ENCODE measurements around the gene TNFSF10. TPM values are rescaled to one million over a fixed set of nuclear protein-coding genes. Genes with fewer than 3 reads are reported as not detected.

Gene TNFSF10
- total and polyA plus RNA-seq, 10 of the 15 experiments (the other 5 are each of a cell fraction or from before 2014, with no cell fraction given): 2.1 to 12.3 (median 4.4) TPM

DNA sequence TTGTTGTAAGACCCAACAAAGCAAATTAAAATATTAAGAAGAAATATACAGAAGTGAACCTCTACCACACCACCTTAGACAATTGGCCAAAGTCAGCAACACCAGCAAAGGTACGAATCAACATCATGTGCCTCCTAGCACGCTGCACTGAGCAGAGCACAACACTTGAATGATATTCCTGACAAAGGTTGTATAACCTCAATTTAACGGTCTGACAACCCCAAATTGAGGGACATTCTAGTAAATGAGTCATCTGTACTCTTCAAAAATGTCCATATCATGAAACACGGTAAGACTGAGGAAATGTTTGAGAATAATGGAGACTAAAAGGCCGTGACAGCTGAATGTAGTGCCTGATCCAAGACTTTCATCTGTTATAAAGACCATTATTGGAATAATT is 41.3 kb upstream of the TNFSF10 start:
- no peaks in the 10 kb centered on the region for H3K9me3 ChIP-seq (replicated peaks; ENCODE audit: control insufficient read depth, insufficient read depth, low read length)
- ATAC-seq (no peak; the same call in 1 of the 3 replicates), DNase-seq (ENCODE audit: low read depth, low spot score) (no peak), FAIRE-seq (no peak)
- intact Hi-C loops (cut with micrococcal nuclease; ENCODE audit: unreplicated experiment): no loop called here
- H4K20me1 ChIP-seq (ENCODE audit: control insufficient read depth, insufficient read depth): no peaks in the 10 kb centered on the region
- H3K27me3 ChIP-seq (replicated peaks in 1 of 2; ENCODE audit: control insufficient read depth in 2 of 2, insufficient read depth in 2 of 2, low read length in 1 of 2): no peaks in the 10 kb centered on the region
- no peaks in the 10 kb centered on the region for H3K79me2 ChIP-seq (ENCODE audit: control insufficient read depth, insufficient read depth, low read length)
- H3K4me3 ChIP-seq: no peak overlapping the region
- WGBS (ENCODE audit: insufficient coverage, insufficient replicate concordance, low lambda C conversion rate, missing lambda C conversion rate): 63% methylated on average over 5 of the region's 5 CpGs
- H3K27ac ChIP-seq (ENCODE audit: control insufficient read depth, insufficient read depth): no peak overlapping the region
- ChIA-PET POLR2A (no interaction called here), CTCF (no interaction called here), RAD21 (ENCODE audit: unreplicated experiment) (no interaction called here), SMC1A (ENCODE audit: uncharacterized antibody, unreplicated experiment) (no interaction called here)
- no peaks in the 10 kb centered on the region for H3K36me3 ChIP-seq (ENCODE audit: control insufficient read depth in 2 of 2, insufficient read depth in 2 of 2, low read length in 1 of 2)
- in situ Hi-C loops (cut with MboI): no loop called here
- H3K4me2 ChIP-seq (ENCODE audit: control insufficient read depth, insufficient read depth): no peak overlapping the region
- H3K4me1 ChIP-seq (ENCODE audit: control insufficient read depth, insufficient read depth, low read length): peaks cover 9% of the 10 kb centered on the region
- no peak for TF ChIP-seq NR2C2 (IDR thresholded peaks at IDR 0.05; ENCODE audit: borderline replicate concordance, control insufficient read depth, insufficient read length, low read depth)
- TF ChIP-seq, protein P1, sequence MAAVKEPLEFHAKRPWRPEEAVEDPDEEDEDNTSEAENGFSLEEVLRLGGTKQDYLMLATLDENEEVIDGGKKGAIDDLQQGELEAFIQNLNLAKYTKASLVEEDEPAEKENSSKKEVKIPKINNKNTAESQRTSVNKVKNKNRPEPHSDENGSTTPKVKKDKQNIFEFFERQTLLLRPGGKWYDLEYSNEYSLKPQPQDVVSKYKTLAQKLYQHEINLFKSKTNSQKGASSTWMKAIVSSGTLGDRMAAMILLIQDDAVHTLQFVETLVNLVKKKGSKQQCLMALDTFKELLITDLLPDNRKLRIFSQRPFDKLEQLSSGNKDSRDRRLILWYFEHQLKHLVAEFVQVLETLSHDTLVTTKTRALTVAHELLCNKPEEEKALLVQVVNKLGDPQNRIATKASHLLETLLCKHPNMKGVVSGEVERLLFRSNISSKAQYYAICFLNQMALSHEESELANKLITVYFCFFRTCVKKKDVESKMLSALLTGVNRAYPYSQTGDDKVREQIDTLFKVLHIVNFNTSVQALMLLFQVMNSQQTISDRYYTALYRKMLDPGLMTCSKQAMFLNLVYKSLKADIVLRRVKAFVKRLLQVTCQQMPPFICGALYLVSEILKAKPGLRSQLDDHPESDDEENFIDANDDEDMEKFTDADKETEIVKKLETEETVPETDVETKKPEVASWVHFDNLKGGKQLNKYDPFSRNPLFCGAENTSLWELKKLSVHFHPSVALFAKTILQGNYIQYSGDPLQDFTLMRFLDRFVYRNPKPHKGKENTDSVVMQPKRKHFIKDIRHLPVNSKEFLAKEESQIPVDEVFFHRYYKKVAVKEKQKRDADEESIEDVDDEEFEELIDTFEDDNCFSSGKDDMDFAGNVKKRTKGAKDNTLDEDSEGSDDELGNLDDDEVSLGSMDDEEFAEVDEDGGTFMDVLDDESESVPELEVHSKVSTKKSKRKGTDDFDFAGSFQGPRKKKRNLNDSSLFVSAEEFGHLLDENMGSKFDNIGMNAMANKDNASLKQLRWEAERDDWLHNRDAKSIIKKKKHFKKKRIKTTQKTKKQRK (IDR thresholded peaks at IDR 0.05; ENCODE audit: low read depth, low read length): no peak
- no peak for TF ChIP-seq YBX1 (IDR thresholded peaks at IDR 0.05)
- TF ChIP-seq, protein P2, sequence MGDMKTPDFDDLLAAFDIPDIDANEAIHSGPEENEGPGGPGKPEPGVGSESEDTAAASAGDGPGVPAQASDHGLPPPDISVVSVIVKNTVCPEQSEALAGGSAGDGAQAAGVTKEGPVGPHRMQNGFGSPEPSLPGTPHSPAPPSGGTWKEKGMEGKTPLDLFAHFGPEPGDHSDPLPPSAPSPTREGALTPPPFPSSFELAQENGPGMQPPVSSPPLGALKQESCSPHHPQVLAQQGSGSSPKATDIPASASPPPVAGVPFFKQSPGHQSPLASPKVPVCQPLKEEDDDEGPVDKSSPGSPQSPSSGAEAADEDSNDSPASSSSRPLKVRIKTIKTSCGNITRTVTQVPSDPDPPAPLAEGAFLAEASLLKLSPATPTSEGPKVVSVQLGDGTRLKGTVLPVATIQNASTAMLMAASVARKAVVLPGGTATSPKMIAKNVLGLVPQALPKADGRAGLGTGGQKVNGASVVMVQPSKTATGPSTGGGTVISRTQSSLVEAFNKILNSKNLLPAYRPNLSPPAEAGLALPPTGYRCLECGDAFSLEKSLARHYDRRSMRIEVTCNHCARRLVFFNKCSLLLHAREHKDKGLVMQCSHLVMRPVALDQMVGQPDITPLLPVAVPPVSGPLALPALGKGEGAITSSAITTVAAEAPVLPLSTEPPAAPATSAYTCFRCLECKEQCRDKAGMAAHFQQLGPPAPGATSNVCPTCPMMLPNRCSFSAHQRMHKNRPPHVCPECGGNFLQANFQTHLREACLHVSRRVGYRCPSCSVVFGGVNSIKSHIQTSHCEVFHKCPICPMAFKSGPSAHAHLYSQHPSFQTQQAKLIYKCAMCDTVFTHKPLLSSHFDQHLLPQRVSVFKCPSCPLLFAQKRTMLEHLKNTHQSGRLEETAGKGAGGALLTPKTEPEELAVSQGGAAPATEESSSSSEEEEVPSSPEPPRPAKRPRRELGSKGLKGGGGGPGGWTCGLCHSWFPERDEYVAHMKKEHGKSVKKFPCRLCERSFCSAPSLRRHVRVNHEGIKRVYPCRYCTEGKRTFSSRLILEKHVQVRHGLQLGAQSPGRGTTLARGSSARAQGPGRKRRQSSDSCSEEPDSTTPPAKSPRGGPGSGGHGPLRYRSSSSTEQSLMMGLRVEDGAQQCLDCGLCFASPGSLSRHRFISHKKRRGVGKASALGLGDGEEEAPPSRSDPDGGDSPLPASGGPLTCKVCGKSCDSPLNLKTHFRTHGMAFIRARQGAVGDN (IDR thresholded peaks at IDR 0.05): no peak
- no peak for TF ChIP-seq IKZF1 (conservative IDR thresholded peaks at IDR 0.05)
- no peak for TF ChIP-seq MTA2 (IDR thresholded peaks at IDR 0.05; ENCODE audit: low read depth)
- no peak for TF ChIP-seq IKZF2 (IDR thresholded peaks at IDR 0.05)
- TF ChIP-seq CHD1 (IDR thresholded peaks at IDR 0.05; ENCODE audit: low read depth, low read length): no peak
- TF ChIP-seq POLR2AphosphoS5 (IDR thresholded peaks at IDR 0.05; ENCODE audit: low read length): no peak
- no peak overlapping the region for H2AFZ ChIP-seq (ENCODE audit: control insufficient read depth, low read depth, low read length)
- H3K9ac ChIP-seq (ENCODE audit: control insufficient read depth, insufficient read depth, low read length): no peak overlapping the region
- no TSS peak for BruUV-seq (replicated peaks)

Data from GM12878 (cell line).